ENCODE data around the gene USP17L15.
"Not testable (repeated sequence)": the region's sequence is repeated elsewhere in the genome, so short reads cannot be mapped to it uniquely, and the experiment has no call there.

Gene USP17L15, protein sequence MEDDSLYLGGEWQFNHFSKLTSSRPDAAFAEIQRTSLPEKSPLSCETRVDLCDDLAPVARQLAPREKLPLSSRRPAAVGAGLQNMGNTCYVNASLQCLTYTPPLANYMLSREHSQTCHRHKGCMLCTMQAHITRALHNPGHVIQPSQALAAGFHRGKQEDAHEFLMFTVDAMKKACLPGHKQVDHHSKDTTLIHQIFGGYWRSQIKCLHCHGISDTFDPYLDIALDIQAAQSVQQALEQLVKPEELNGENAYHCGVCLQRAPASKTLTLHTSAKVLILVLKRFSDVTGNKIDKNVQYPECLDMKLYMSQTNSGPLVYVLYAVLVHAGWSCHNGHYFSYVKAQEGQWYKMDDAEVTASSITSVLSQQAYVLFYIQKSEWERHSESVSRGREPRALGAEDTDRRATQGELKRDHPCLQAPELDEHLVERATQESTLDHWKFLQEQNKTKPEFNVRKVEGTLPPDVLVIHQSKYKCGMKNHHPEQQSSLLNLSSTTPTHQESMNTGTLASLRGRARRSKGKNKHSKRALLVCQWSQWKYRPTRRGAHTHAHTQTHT

DNA sequence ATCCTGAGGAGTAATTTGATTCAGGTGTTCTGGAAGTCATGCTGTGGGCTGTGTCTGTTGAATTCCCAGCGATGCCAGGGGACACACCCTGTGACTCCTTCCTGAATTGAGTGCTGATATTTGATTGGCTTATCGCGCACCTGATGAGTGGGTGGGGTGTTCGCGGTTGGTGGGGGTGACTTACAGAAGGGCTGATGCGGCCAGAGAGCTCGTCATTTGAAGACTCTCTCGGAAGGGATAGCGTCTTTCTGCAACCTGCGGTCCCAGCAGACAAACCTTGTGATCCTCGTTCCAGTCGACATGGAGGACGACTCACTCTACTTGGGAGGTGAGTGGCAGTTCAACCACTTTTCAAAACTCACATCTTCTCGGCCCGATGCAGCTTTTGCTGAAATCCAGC lies at the start of gene USP17L15:
Gene USP17L15 (plus strand): TSS at position 301 of the 400 bp plus-strand sequence. CDS start 0 bp downstream, at position 301.
- in situ Hi-C loops (cut with HindIII; ENCODE audit: low pct_ligation_motif_present, low pct_unique_long_range_greater_than_20kb, low sequenced_read_pairs) = not testable (repeated sequence)

DNA sequence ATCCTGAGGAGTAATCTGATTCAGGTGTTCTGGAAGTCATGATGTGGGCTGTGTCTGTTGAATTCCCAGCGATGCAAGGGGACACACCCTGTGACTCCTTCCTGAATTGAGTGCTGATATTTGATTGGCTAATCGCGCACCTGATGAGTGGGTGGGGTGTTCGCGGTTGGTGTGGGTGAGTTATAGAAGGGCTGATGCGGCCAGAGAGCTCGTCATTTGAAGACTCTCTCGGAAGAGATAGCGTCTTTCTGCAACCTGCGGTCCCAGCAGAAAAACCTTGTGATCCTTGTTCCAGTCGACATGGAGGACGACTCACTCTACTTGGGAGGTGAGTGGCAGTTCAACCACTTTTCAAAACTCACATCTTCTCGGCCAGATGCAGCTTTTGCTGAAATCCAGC lies 23.8 kb upstream of the USP17L15 start, which contains the start of gene USP17L10:
Gene USP17L10 (plus strand): TSS at position 301 of the 400 bp plus-strand sequence. CDS start 0 bp downstream, at position 301.
- DNase-seq; in situ Hi-C loops (cut with HindIII; ENCODE audit: low pct_ligation_motif_present, low pct_unique_long_range_greater_than_20kb, low sequenced_read_pairs): not testable (repeated sequence)

More for the DNA sequence above, at the start of gene USP17L15:
- DNase-seq = not testable (repeated sequence)

DNA sequence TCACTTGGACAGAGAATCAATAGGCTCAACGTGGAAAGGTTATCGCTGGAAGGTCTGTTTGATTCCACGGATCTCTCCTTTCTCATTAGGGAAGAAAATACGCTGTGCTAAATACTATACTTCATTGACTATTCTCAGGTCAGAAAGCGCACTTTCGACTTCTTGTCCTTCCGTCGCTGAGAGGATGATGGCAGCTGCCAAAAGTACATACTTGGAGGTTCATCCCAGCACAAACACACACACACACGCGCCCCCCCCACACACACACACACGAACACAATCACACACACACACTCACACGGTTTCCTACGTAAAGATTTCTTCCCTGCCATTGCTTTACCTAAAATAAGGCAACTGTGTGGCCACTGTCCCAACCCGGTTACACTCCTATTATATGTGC lies 19.5 kb upstream of the USP17L15 start:
- in situ Hi-C loops (cut with HindIII; ENCODE audit: low pct_ligation_motif_present, low pct_unique_long_range_greater_than_20kb, low sequenced_read_pairs) = not testable (repeated sequence)

DNA sequence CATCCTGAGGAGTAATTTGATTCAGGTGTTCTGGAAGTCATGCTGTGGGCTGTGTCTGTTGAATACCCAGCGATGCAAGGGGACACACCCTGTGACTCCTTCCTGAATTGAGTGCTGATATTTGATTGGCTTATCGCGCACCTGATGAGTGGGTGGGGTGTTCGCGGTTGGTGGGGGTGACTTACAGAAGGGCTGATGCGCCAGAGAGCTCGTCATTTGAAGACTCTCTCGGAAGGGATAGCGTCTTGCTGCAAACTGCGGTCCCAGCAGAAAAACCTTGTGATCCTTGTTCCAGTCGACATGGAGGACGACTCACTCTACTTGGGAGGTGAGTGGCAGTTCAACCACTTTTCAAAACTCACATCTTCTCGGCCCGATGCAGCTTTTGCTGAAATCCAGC lies 19.1 kb upstream of the USP17L15 start, which contains the start of gene USP17L11:
Gene USP17L11 (plus strand): TSS at position 301 of the 400 bp plus-strand sequence. CDS start 0 bp downstream, at position 301.
- in situ Hi-C loops (cut with HindIII; ENCODE audit: low pct_ligation_motif_present, low pct_unique_long_range_greater_than_20kb, low sequenced_read_pairs) = not testable (repeated sequence)

More for the DNA sequence above, 19.5 kb upstream of the USP17L15 start:
- DNase-seq = not testable (repeated sequence)

DNA sequence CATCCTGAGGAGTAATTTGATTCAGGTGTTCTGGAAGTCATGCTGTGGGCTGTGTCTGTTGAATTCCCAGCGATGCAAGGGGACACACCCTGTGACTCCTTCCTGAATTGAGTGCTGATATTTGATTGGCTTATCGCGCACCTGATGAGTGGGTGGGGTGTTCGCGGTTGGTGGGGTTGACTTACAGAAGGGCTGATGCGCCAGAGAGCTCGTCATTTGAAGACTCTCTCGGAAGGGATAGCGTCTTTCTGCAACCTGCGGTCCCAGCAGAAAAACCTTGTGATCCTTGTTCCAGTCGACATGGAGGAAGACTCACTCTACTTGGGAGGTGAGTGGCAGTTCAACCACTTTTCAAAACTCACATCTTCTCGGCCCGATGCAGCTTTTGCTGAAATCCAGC lies 14.3 kb upstream of the USP17L15 start, which contains the start of gene USP17L12:
Gene USP17L12 (plus strand): TSS at position 301 of the 400 bp plus-strand sequence. CDS start 0 bp downstream, at position 301.
- DNase-seq; in situ Hi-C loops (cut with HindIII; ENCODE audit: low pct_ligation_motif_present, low pct_unique_long_range_greater_than_20kb, low sequenced_read_pairs): not testable (repeated sequence)

More for the DNA sequence above, 19.1 kb upstream of the USP17L15 start, which contains the start of gene USP17L11:
- not testable (repeated sequence) for DNase-seq

DNA sequence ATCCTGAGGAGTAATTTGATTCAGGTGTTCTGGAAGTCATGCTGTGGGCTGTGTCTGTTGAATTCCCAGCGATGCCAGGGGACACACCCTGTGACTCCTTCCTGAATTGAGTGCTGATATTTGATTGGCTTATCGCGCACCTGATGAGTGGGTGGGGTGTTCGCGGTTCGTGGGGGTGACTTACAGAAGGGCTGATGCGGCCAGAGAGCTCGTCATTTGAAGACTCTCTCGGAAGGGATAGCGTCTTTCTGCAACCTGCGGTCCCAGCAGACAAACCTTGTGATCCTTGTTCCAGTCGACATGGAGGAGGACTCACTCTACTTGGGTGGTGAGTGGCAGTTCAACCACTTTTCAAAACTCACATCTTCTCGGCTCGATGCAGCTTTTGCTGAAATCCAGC lies 9.6 kb upstream of the USP17L15 start, which contains the start of gene USP17L13:
Gene USP17L13 (plus strand): TSS at position 301 of the 400 bp plus-strand sequence. CDS start 0 bp downstream, at position 301.
- in situ Hi-C loops (cut with HindIII; ENCODE audit: low pct_ligation_motif_present, low pct_unique_long_range_greater_than_20kb, low sequenced_read_pairs) = not testable (repeated sequence)

DNA sequence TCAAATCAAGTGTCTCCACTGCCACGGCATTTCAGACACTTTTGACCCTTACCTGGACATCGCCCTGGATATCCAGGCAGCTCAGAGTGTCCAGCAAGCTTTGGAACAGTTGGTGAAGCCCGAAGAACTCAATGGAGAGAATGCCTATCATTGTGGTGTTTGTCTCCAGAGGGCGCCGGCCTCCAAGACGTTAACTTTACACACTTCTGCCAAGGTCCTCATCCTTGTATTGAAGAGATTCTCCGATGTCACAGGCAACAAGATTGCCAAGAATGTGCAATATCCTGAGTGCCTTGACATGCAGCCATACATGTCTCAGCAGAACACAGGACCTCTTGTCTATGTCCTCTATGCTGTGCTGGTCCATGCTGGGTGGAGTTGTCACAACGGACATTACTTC lies 3.9 kb upstream of the USP17L15 start:
- in situ Hi-C loops (cut with HindIII; ENCODE audit: low pct_ligation_motif_present, low pct_unique_long_range_greater_than_20kb, low sequenced_read_pairs); DNase-seq: not testable (repeated sequence)

More for the DNA sequence above, 9.6 kb upstream of the USP17L15 start, which contains the start of gene USP17L13:
- not testable (repeated sequence) for DNase-seq

DNA sequence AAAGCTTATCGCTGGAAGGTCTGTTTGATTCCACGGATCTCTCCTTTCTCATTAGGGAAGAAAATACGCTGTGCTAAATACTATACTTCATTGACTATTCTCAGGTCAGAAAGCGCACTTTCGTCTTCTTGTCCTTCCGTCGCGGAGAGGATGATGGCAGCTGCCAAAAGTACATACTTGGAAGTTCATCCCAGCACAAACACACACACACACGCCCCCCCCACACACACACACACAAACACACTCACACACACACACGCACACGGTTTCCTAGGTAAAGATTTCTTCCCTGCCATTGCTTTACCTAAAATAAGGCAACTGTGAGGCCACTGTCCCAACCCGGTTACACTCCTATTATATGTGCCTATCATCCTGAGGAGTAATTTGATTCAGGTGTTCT lies 4.3 kb downstream of the USP17L15 start:
- in situ Hi-C loops (cut with HindIII; ENCODE audit: low pct_ligation_motif_present, low pct_unique_long_range_greater_than_20kb, low sequenced_read_pairs); DNase-seq: not testable (repeated sequence)

DNA sequence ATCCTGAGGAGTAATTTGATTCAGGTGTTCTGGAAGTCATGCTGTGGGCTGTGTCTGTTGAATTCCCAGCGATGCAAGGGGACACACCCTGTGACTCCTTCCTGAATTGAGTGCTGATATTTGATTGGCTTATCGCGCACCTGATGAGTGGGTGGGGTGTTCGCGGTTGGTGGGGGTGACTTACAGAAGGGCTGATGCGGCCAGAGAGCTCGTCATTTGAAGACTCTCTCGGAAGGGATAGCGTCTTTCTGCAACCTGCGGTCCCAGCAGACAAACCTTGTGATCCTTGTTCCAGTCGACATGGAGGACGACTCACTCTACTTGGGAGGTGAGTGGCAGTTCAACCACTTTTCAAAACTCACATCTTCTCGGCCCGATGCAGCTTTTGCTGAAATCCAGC lies 9.4 kb downstream of the USP17L15 start, which contains the start of gene USP17L17:
Gene USP17L17 (plus strand): TSS at position 301 of the 400 bp plus-strand sequence. CDS start 0 bp downstream, at position 301.
- in situ Hi-C loops (cut with HindIII; ENCODE audit: low pct_ligation_motif_present, low pct_unique_long_range_greater_than_20kb, low sequenced_read_pairs); DNase-seq: not testable (repeated sequence)

DNA sequence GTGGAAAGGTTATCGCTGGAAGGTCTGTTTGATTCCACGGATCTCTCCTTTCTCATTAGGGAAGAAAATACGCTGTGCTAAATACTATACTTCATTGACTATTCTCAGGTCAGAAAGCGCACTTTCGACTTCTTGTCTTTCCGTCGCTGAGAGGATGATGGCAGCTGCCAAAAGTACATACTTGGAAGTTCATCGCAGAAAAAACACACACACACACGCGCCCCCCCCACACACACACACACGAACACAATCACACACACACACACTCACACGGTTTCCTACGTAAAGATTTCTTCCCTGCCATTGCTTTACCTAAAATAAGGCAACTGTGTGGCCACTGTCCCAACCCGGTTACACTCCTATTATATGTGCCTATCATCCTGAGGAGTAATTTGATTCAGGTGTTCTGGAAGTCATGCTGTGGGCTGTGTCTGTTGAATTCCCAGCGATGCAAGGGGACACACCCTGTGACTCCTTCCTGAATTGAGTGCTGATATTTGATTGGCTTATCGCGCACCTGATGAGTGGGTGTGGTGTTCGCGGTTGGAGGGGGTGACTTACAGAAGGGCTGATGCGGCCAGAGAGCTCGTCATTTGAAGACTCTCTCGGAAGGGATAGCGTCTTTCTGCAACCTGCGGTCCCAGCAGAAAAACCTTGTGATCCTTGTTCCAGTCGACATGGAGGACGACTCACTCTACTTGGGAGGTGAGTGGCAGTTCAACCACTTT lies 13.9 kb downstream of the USP17L15 start, which contains the start of gene USP17L18:
Gene USP17L18 (plus strand): TSS at position 678 of the 728 bp plus-strand sequence. CDS start 0 bp downstream, at position 678.
- in situ Hi-C loops (cut with HindIII; ENCODE audit: low pct_ligation_motif_present, low pct_unique_long_range_greater_than_20kb, low sequenced_read_pairs); DNase-seq: not testable (repeated sequence)

DNA sequence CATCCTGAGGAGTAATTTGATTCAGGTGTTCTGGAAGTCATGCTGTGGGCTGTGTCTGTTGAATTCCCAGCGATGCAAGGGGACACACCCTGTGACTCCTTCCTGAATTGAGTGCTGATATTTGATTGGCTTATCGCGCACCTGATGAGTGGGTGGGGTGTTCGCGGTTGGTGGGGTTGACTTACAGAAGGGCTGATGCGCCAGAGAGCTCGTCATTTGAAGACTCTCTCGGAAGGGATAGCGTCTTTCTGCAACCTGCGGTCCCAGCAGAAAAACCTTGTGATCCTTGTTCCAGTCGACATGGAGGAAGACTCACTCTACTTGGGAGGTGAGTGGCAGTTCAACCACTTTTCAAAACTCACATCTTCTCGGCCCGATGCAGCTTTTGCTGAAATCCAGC lies 18.9 kb downstream of the USP17L15 start, which contains the start of gene USP17L19:
Gene USP17L19 (plus strand): TSS at position 301 of the 400 bp plus-strand sequence. CDS start 0 bp downstream, at position 301.
- DNase-seq; in situ Hi-C loops (cut with HindIII; ENCODE audit: low pct_ligation_motif_present, low pct_unique_long_range_greater_than_20kb, low sequenced_read_pairs): not testable (repeated sequence)

DNA sequence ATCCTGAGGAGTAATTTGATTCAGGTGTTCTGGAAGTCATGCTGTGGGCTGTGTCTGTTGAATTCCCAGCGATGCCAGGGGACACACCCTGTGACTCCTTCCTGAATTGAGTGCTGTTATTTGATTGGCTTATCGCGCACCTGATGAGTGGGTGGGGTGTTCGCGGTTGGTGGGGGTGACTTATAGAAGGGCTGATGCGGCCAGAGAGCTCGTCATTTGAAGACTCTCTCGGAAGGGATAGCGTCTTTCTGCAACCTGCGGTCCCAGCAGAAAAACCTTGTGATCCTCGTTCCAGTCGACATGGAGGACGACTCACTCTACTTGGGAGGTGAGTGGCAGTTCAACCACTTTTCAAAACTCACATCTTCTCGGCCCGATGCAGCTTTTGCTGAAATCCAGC lies 23.6 kb downstream of the USP17L15 start, which contains the start of gene USP17L20:
Gene USP17L20 (plus strand): TSS at position 301 of the 400 bp plus-strand sequence. CDS start 0 bp downstream, at position 301.
- DNase-seq; in situ Hi-C loops (cut with HindIII; ENCODE audit: low pct_ligation_motif_present, low pct_unique_long_range_greater_than_20kb, low sequenced_read_pairs): not testable (repeated sequence)

DNA sequence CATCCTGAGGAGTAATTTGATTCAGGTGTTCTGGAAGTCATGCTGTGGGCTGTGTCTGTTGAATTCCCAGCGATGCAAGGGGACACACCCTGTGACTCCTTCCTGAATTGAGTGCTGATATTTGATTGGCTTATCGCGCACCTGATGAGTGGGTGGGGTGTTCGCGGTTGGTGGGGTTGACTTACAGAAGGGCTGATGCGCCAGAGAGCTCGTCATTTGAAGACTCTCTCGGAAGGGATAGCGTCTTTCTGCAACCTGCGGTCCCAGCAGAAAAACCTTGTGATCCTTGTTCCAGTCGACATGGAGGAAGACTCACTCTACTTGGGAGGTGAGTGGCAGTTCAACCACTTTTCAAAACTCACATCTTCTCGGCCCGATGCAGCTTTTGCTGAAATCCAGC lies 28.4 kb downstream of the USP17L15 start, which contains the start of gene USP17L21:
Gene USP17L21 (plus strand): TSS at position 301 of the 400 bp plus-strand sequence. CDS start 0 bp downstream, at position 301.
- in situ Hi-C loops (cut with HindIII; ENCODE audit: low pct_ligation_motif_present, low pct_unique_long_range_greater_than_20kb, low sequenced_read_pairs); DNase-seq: not testable (repeated sequence)

DNA sequence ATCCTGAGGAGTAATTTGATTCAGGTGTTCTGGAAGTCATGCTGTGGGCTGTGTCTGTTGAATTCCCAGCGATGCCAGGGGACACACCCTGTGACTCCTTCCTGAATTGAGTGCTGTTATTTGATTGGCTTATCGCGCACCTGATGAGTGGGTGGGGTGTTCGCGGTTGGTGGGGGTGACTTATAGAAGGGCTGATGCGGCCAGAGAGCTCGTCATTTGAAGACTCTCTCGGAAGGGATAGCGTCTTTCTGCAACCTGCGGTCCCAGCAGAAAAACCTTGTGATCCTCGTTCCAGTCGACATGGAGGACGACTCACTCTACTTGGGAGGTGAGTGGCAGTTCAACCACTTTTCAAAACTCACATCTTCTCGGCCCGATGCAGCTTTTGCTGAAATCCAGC lies 33.1 kb downstream of the USP17L15 start, which contains the start of gene USP17L22:
Gene USP17L22 (plus strand): TSS at position 301 of the 400 bp plus-strand sequence. CDS start 0 bp downstream, at position 301.
- in situ Hi-C loops (cut with HindIII; ENCODE audit: low pct_ligation_motif_present, low pct_unique_long_range_greater_than_20kb, low sequenced_read_pairs) = not testable (repeated sequence)

DNA sequence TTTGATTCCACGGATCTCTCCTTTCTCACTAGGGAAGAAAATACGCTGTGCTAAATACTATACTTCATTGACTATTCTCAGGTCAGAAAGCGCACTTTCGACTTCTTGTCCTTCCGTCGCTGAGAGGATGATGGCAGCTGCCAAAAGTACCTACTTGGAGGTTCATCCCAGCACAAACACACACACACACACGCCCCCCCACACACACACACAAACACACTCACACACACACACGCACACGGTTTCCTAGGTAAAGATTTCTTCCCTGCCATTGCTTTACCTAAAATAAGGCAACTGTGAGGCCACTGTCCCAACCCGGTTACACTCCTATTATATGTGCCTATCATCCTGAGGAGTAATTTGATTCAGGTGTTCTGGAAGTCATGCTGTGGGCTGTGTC lies 37.5 kb downstream of the USP17L15 start:
- DNase-seq; in situ Hi-C loops (cut with HindIII; ENCODE audit: low pct_ligation_motif_present, low pct_unique_long_range_greater_than_20kb, low sequenced_read_pairs): not testable (repeated sequence)

More for the DNA sequence above, 33.1 kb downstream of the USP17L15 start, which contains the start of gene USP17L22:
- not testable (repeated sequence) for DNase-seq
